Karpas-422 (cell line): ENCODE data around the gene SNCB. TPM values are rescaled to one million over a fixed set of nuclear protein-coding genes. Genes with fewer than 3 reads are reported as not detected.

Experiments used
- DNase-seq: peaks from one replicate; pipeline ENCODE4 v3.0.0-alpha.2; 2015
- H2AFZ ChIP-seq: fragments of 200-600 bp; sonication (generic); 2 replicates; pipeline ENCODE4 v1.6.1; 2014; ENCODE audit warnings: antibody characterized with exemption, low read length, mixed read lengths
- H3K27ac ChIP-seq: fragments of 200-600 bp; sonication (generic); 2 replicates; pipeline ENCODE4 v1.5.1; 2014; ENCODE audit warnings: mild to moderate bottlenecking, low read length, moderate library complexity
- H3K27me3 ChIP-seq: fragments of 200-600 bp; sonication (generic); 2 replicates; pipeline ENCODE4 v1.6.1; 2014; ENCODE audit warnings: low read length, mixed read lengths
- H3K36me3 ChIP-seq: fragments of 200-600 bp; sonication (generic); 2 replicates; pipeline ENCODE4 v1.6.1; 2014; ENCODE audit warnings: low read length, mixed read lengths; ENCODE audit not compliant: insufficient read depth
- H3K4me1 ChIP-seq: fragments of 200-600 bp; sonication (generic); 2 replicates; pipeline ENCODE4 v1.6.1; 2014; ENCODE audit warnings: mild to moderate bottlenecking, low read length, mixed read lengths
- H3K4me2 ChIP-seq: fragments of 200-600 bp; sonication (generic); 2 replicates; pipeline ENCODE4 v1.6.1; 2014; ENCODE audit warnings: low read length, low read depth, mild to moderate bottlenecking; ENCODE audit not compliant: poor library complexity, severe bottlenecking
- H3K4me3 ChIP-seq: fragments of 200-600 bp; sonication (generic); 2 replicates; pipeline ENCODE4 v1.5.1; 2014; ENCODE audit warnings: mild to moderate bottlenecking, antibody characterized with exemption, low read length, mixed read lengths
- H3K79me2 ChIP-seq: fragments of 200-600 bp; sonication (generic); 2 replicates; pipeline ENCODE4 v1.6.1; 2014; ENCODE audit warnings: mild to moderate bottlenecking, low read length, mixed read lengths
- H3K9ac ChIP-seq: fragments of 200-600 bp; sonication (generic); 2 replicates; pipeline ENCODE4 v1.6.0; 2014; ENCODE audit warnings: low read length
- H3K9me2 ChIP-seq: fragments of 200-600 bp; sonication (generic), shearing (Covaris generic); replicated peaks from 2 replicates; pipeline ENCODE4 v1.6.0; 2014; ENCODE audit warnings: mild to moderate bottlenecking, low read length, moderate library complexity; ENCODE audit not compliant: insufficient read depth
- H3K9me3 ChIP-seq: fragments of 300-700, 200-600 bp; sonication (generic); 2 replicates; pipeline ENCODE4 v1.6.1; 2014; ENCODE audit warnings: low read length, mixed read lengths
- H4K20me1 ChIP-seq: fragments of 200-600 bp; sonication (generic); 2 replicates; pipeline ENCODE4 v1.6.1; 2014; ENCODE audit warnings: mild to moderate bottlenecking, antibody characterized with exemption, low read length, low read depth; ENCODE audit not compliant: insufficient read depth
- total RNA-seq: library from RNA; depleted of rRNA; stranded (reverse); fragments of >200 nt; shearing (Covaris generic); gene quantifications from 2 replicates; pipeline ENCODE4 v1.2.3, GENCODE V29; 2014; ENCODE audit warnings: low replicate concordance

SNCB gene
- total RNA-seq, 1 experiment from 2014 or later, result not detected

DNA sequence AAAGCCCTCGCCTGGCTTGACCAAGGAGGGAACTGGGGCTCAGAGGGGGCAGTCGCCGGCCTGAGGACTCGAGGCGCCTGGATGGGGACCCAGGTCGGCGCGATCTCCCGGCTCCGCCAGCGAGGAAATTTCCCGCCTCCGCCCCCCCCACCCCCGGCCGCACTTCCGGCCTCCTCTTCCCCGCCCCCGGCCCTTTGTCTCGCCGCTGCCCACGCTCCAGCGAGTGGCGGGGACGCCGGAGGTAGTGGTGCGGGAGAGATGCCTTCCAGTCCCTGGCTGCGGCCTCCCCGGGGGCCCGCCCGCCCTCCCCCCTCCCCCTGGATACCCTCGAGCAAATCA, 19.9 kb downstream of the SNCB start:
- H3K27me3 ChIP-seq, result no peaks in the 10 kb centered on the region
- no peaks in the 10 kb centered on the region for H3K9me3 ChIP-seq
- H4K20me1 ChIP-seq, result peaks cover 24% of the 10 kb centered on the region; the same call in 1 of the 2 replicates
- H3K27ac ChIP-seq, result no peak overlapping the region
- H3K4me2 ChIP-seq, result peak overlapping the region; percentile 95
- H3K4me1 ChIP-seq, result peaks cover 12% of the 10 kb centered on the region
- H2AFZ ChIP-seq, result peak overlapping the region; percentile 97
- no peaks in the 10 kb centered on the region for H3K36me3 ChIP-seq
- DNase-seq, result no peak
- peak overlapping the region; percentile 76; the same call in 1 of the 2 replicates for H3K4me3 ChIP-seq
- no peaks in the 10 kb centered on the region for H3K9me2 ChIP-seq
- H3K79me2 ChIP-seq, result no peaks in the 10 kb centered on the region
- H3K9ac ChIP-seq, result peak overlapping the region; percentile 80

DNA sequence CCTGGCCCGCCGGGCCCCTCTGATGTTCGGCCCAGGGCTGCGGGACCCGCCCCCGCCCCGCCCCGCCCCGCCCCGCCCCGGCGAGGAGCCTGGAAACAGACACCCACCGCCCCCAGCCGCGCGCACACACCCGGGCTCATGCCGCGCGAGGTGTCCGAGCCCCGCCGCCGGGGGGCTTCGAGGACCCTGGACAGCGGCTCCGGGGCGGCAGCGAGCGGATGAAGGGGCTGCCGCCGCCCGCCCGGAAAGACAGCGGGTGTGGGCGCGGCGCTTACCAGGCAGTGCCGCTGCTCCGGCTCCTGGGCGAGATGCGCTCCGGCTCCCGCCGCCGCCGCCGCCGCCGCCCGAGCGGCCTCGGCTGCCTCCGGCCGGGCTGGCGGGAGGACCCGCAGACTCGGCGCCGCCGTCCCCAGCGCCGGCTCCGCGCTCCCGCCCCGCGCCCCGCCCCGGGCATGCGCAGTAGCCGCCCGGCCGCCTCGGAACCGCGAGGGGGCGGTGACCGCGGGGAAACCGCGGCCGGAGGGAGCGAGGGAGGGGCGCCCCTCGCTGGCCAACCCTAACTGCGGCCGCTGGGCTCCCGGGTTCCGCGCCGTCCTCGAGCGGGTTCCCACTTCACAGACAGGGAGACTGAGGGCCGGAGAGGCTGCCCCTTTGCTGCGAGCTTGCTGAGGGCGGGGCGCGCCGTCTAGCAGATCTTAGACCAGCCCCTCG, 20.5 kb downstream of the SNCB start, which contains the start of gene GPRIN1:
TSS of gene GPRIN1 (minus strand) at position 433 of the 711 bp plus-strand sequence. CDS start 10,322 bp downstream, outside the sequence.
- H3K4me2 ChIP-seq, result peak within 1 kb of the TSS; percentile 95
- H3K79me2 ChIP-seq, result no peaks in the 10 kb centered on the region
- H3K27me3 ChIP-seq, result no peaks in the 10 kb centered on the region
- no peaks in the 10 kb centered on the region for H3K9me3 ChIP-seq
- DNase-seq, result peak; percentile 89
- H3K36me3 ChIP-seq, result no peaks in the 10 kb centered on the region
- peak within 1 kb of the TSS; percentile 80 for H3K9ac ChIP-seq
- H2AFZ ChIP-seq, result peak within 1 kb of the TSS; percentile 97
- H3K4me1 ChIP-seq, result peaks cover 12% of the 10 kb centered on the region
- H3K9me2 ChIP-seq, result no peaks in the 10 kb centered on the region
- peak within 1 kb of the TSS; percentile 76 for H3K4me3 ChIP-seq
- no peak within 1 kb of the TSS for H3K27ac ChIP-seq
- peaks cover 24% of the 10 kb centered on the region; the same call in 1 of the 2 replicates for H4K20me1 ChIP-seq

- H3K4me2 ChIP-seq, result peak overlapping the region; percentile 95
- H3K79me2 ChIP-seq, result no peaks in the 10 kb centered on the region
- no peaks in the 10 kb centered on the region for H3K36me3 ChIP-seq
- no peaks in the 10 kb centered on the region for H3K9me2 ChIP-seq
- peak; percentile 61 for DNase-seq
- peaks cover 12% of the 10 kb centered on the region for H3K4me1 ChIP-seq
- H4K20me1 ChIP-seq, result peaks cover 24% of the 10 kb centered on the region; the same call in 1 of the 2 replicates
- no peak overlapping the region for H2AFZ ChIP-seq
- H3K9me3 ChIP-seq, result no peaks in the 10 kb centered on the region
- no peak overlapping the region for H3K27ac ChIP-seq
- peak overlapping the region; percentile 76 for H3K4me3 ChIP-seq
- no peaks in the 10 kb centered on the region for H3K27me3 ChIP-seq
- H3K9ac ChIP-seq, result peak overlapping the region; percentile 74
These were observed 21.2 kb downstream of the SNCB start for GRCh38 chr5:176608937-176609723.

- no peaks in the 10 kb centered on the region for H3K79me2 ChIP-seq
- no peak overlapping the region for H3K4me2 ChIP-seq
- no peak overlapping the region for H3K27ac ChIP-seq
- no peaks in the 10 kb centered on the region for H3K36me3 ChIP-seq
- no peak for DNase-seq
- peaks cover 31% of the 10 kb centered on the region; the same call in 1 of the 2 replicates for H4K20me1 ChIP-seq
- H3K9me3 ChIP-seq, result no peaks in the 10 kb centered on the region
- no peaks in the 10 kb centered on the region for H3K9me2 ChIP-seq
- no peak overlapping the region for H3K9ac ChIP-seq
- H2AFZ ChIP-seq, result no peak overlapping the region
- H3K4me3 ChIP-seq, result no peak overlapping the region
- peaks cover 12% of the 10 kb centered on the region for H3K4me1 ChIP-seq
- no peaks in the 10 kb centered on the region for H3K27me3 ChIP-seq
These were observed 22.1 kb downstream of the SNCB start for GRCh38 chr5:176608142-176608705.

GRCh38 chr5:176606875-176607274, 23.5 kb downstream of the SNCB start:
- H3K4me2 ChIP-seq, result no peak overlapping the region
- H3K79me2 ChIP-seq, result no peaks in the 10 kb centered on the region
- no peaks in the 10 kb centered on the region for H3K9me3 ChIP-seq
- no peak overlapping the region for H2AFZ ChIP-seq
- H3K9ac ChIP-seq, result no peak overlapping the region
- no peak for DNase-seq
- no peak overlapping the region for H3K27ac ChIP-seq
- H3K9me2 ChIP-seq, result no peaks in the 10 kb centered on the region
- peaks cover 38% of the 10 kb centered on the region; the same call in 1 of the 2 replicates for H4K20me1 ChIP-seq
- H3K27me3 ChIP-seq, result no peaks in the 10 kb centered on the region
- peaks cover 12% of the 10 kb centered on the region for H3K4me1 ChIP-seq
- no peak overlapping the region for H3K4me3 ChIP-seq
- H3K36me3 ChIP-seq, result no peaks in the 10 kb centered on the region

DNA sequence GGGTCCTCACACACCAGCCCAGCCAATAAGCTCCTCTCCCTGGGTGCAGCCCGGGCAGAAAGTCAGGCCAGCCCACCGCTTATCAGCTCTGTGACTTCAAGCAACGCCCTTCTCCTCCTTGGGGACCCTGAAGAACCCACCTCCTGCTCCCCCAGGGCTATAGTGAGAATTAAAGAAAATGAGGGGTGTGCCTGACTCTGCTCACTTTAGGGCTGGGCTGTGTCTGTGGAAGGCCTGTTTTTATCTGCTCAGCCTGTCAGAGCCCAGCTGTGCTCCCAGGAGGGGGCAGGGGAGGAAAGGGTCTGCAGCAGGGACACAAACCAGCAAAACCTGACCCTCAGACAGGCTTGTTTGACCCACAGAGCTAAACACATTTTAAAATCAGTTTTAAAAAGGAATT, 24.3 kb downstream of the SNCB start:
- no peak overlapping the region for H3K4me3 ChIP-seq
- no peak overlapping the region for H3K27ac ChIP-seq
- no peaks in the 10 kb centered on the region for H3K9me3 ChIP-seq
- no peak for DNase-seq
- H3K9me2 ChIP-seq, result no peaks in the 10 kb centered on the region
- peaks cover 12% of the 10 kb centered on the region for H3K4me1 ChIP-seq
- H3K79me2 ChIP-seq, result no peaks in the 10 kb centered on the region
- no peaks in the 10 kb centered on the region for H3K27me3 ChIP-seq
- H3K4me2 ChIP-seq, result no peak overlapping the region
- H3K36me3 ChIP-seq, result no peaks in the 10 kb centered on the region
- H2AFZ ChIP-seq, result no peak overlapping the region
- H3K9ac ChIP-seq, result no peak overlapping the region
- peaks cover 38% of the 10 kb centered on the region; the same call in 1 of the 2 replicates for H4K20me1 ChIP-seq

GRCh38 chr5:176603091-176603490, 27.2 kb downstream of the SNCB start:
- no peaks in the 10 kb centered on the region for H3K9me2 ChIP-seq
- H3K27me3 ChIP-seq, result no peaks in the 10 kb centered on the region
- no peaks in the 10 kb centered on the region for H3K9me3 ChIP-seq

More at GRCh38 chr5:176603091-176603490, 27.2 kb downstream of the SNCB start:
- Histone ChIP-seq H3K27ac (no peak overlapping the region), H3K4me3 (no peak overlapping the region), H4K20me1 (peaks cover 25% of the 10 kb centered on the region; the same call in 1 of the 2 replicates), H3K4me2 (no peak overlapping the region), H2AFZ (no peak overlapping the region), H3K4me1 (no peaks in the 10 kb centered on the region), H3K9ac (no peak overlapping the region), H3K79me2 (no peaks in the 10 kb centered on the region), H3K36me3 (no peaks in the 10 kb centered on the region)
- no peak for DNase-seq
